ENCODE data around the gene NHLRC2. TPM values are rescaled to one million over a fixed set of nuclear protein-coding genes. Genes with fewer than 3 reads are reported as not detected.

The NHLRC2 gene
- total RNA-seq, 1 donor from 2014 or later, result 23.5 TPM

- Mint-ChIP-seq H3K9me3 (ENCODE audit: unreplicated experiment) (no peaks in the 10 kb centered on the region), H3K4me1 (ENCODE audit: low read depth, unreplicated experiment) (no peaks in the 10 kb centered on the region), H3K36me3 (ENCODE audit: unreplicated experiment) (no peaks in the 10 kb centered on the region), H3K27ac (ENCODE audit: unreplicated experiment) (peak overlapping the region; percentile 33), H3K4me3 (ENCODE audit: unreplicated experiment) (no peak overlapping the region), H3K27me3 (ENCODE audit: unreplicated experiment) (no peaks in the 10 kb centered on the region)
- no peak for DNase-seq
- no peak for TF ChIP-seq CTCF (IDR thresholded peaks at IDR 0.05; ENCODE audit: partially characterized antibody, unreplicated experiment)
Measured at GRCh38 chr10:113960617-113961181, 106.2 kb downstream of the NHLRC2 start.

- Mint-ChIP-seq H3K36me3 (ENCODE audit: unreplicated experiment) (no peaks in the 10 kb centered on the region), H3K4me3 (ENCODE audit: unreplicated experiment) (no peak overlapping the region), H3K27ac (ENCODE audit: unreplicated experiment) (peak overlapping the region; percentile 33), H3K4me1 (ENCODE audit: low read depth, unreplicated experiment) (no peaks in the 10 kb centered on the region), H3K27me3 (ENCODE audit: unreplicated experiment) (no peaks in the 10 kb centered on the region), H3K9me3 (ENCODE audit: unreplicated experiment) (no peaks in the 10 kb centered on the region)
- no peak for TF ChIP-seq CTCF (IDR thresholded peaks at IDR 0.05; ENCODE audit: partially characterized antibody, unreplicated experiment)
- no peak for DNase-seq
Measured at GRCh38 chr10:113961182-113962031, 106.9 kb downstream of the NHLRC2 start.

DNA sequence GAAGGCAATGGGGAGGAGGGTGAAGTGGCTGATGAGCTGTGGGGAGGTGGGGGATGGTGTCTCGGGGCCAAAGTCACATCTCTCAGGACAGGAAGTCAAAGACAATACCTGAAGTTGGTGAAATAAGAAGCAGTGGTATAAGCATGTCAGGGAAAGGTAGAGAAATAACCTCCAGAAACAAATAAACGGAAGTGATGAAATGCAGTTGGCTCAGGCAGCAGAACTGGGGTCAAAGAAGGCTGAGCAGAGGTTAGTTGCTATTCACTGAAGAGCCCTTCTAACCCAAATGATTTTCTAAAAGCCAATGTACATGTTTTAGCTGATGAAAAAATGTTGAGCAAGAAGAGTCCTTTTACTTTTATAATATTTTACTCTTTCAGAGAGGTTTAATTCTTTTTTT is 110.6 kb downstream of the NHLRC2 start:
- H3K36me3 Mint-ChIP-seq (ENCODE audit: unreplicated experiment), result peaks cover 5% of the 10 kb centered on the region
- DNase-seq, result no peak
- H3K4me1 Mint-ChIP-seq (ENCODE audit: low read depth, unreplicated experiment), result no peaks in the 10 kb centered on the region
- H3K4me3 Mint-ChIP-seq (ENCODE audit: unreplicated experiment), result no peak overlapping the region
- H3K9me3 Mint-ChIP-seq (ENCODE audit: unreplicated experiment), result peaks cover 3% of the 10 kb centered on the region
- no peak for TF ChIP-seq CTCF (IDR thresholded peaks at IDR 0.05; ENCODE audit: partially characterized antibody, unreplicated experiment)
- H3K27me3 Mint-ChIP-seq (ENCODE audit: unreplicated experiment), result no peaks in the 10 kb centered on the region
- H3K27ac Mint-ChIP-seq (ENCODE audit: unreplicated experiment), result no peak overlapping the region

DNA sequence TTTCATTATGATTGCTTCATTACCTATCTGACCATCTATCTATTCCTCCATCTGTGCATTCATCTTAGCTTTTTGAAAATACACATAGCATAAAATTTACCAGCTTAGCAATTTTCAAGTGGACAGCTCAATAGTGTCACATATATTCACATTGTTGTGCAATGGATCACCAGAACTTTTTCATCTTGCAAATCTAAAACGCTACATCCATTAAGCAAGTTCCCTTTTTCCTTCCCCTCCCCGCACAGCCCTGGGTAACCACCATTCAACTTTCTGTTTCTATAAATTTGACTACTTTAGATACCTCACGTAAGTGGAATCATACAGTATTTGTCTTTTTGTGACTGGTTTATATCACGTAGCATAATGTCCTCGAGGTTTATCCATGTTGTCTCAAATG is 111.2 kb downstream of the NHLRC2 start:
- TF ChIP-seq CTCF (IDR thresholded peaks at IDR 0.05; ENCODE audit: partially characterized antibody, unreplicated experiment), result no peak
- H3K27me3 Mint-ChIP-seq (ENCODE audit: unreplicated experiment), result no peaks in the 10 kb centered on the region
- no peak overlapping the region for H3K27ac Mint-ChIP-seq (ENCODE audit: unreplicated experiment)
- H3K9me3 Mint-ChIP-seq (ENCODE audit: unreplicated experiment), result peaks cover 3% of the 10 kb centered on the region
- no peaks in the 10 kb centered on the region for H3K4me1 Mint-ChIP-seq (ENCODE audit: low read depth, unreplicated experiment)
- DNase-seq, result no peak
- peaks cover 5% of the 10 kb centered on the region for H3K36me3 Mint-ChIP-seq (ENCODE audit: unreplicated experiment)
- H3K4me3 Mint-ChIP-seq (ENCODE audit: unreplicated experiment), result no peak overlapping the region

Other genes starting within 250 kb of the NHLRC2 start
- not detected for gene NRAP, start 190.6 kb upstream of the NHLRC2 start, total RNA-seq (ENCODE audit: unreplicated experiment)
- not detected for gene CASP7, start 174.7 kb upstream of the NHLRC2 start, total RNA-seq (ENCODE audit: unreplicated experiment)
- gene PLEKHS1, start 103.0 kb upstream of the NHLRC2 start, total RNA-seq (ENCODE audit: unreplicated experiment), result not detected
- gene DCLRE1A, start 579 bp upstream of the NHLRC2 start, total RNA-seq (ENCODE audit: unreplicated experiment), result 2.8 TPM
- not detected for gene ADRB1, start 189.2 kb downstream of the NHLRC2 start, total RNA-seq (ENCODE audit: unreplicated experiment)